Measurements from ENCODE around the gene HIGD1A. TPM values are rescaled to one million over a fixed set of nuclear protein-coding genes. Genes with fewer than 3 reads are reported as not detected.
A peak's percentile ranks its signal among the peaks of the same experiment; 100 is the strongest.

The HIGD1A gene
- total RNA-seq, 1 experiment from 2014 or later: 80.7 TPM

DNA sequence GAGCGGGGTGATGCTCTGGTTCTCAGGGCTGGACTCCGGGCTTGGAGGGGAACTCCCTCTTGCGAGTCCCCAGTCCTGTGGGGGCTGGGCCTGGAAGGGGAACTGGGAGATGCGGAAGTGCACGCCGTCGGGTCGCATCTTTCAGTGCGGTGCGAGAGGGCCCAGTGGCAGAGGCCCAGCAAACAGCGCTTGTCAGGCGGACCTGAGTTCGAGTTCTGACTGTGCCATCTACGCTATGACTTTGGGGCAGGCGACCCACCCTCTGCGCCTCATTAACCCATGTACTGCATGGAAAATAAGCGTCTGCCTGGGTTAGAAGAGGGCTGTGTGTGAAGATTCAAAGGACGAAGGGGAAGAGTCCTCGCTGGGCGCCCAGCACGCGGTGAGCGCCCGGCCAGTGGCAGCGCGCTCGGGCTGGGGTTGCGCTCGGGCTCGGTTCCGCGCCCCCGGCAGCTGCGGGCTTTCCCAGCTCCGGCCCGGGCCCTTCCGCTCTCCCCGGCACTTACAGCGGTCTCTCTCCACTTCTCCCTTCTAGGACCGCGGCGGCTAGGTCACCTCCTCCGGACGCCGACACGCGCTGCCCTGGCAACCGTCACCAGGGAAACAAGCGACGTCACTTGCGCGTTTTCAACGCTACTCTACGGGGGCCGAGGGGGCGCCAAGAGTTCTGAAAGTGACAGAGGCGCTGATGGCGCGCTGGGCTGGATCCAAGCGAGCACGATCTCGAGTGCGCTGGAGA is 31.5 kb downstream of the HIGD1A start, which contains the start of gene CCDC13 (continued):
- TF ChIP-seq MXD4 (CRISPR knock-in tag; IDR thresholded peaks at IDR 0.05; ENCODE audit: borderline replicate concordance): no peak
- no peak for TF ChIP-seq EMX1 (CRISPR knock-in tag; IDR thresholded peaks at IDR 0.05)
- TF ChIP-seq TEAD4 (CRISPR knock-in tag; IDR thresholded peaks at IDR 0.05): no peak
- TF ChIP-seq, protein P1, sequence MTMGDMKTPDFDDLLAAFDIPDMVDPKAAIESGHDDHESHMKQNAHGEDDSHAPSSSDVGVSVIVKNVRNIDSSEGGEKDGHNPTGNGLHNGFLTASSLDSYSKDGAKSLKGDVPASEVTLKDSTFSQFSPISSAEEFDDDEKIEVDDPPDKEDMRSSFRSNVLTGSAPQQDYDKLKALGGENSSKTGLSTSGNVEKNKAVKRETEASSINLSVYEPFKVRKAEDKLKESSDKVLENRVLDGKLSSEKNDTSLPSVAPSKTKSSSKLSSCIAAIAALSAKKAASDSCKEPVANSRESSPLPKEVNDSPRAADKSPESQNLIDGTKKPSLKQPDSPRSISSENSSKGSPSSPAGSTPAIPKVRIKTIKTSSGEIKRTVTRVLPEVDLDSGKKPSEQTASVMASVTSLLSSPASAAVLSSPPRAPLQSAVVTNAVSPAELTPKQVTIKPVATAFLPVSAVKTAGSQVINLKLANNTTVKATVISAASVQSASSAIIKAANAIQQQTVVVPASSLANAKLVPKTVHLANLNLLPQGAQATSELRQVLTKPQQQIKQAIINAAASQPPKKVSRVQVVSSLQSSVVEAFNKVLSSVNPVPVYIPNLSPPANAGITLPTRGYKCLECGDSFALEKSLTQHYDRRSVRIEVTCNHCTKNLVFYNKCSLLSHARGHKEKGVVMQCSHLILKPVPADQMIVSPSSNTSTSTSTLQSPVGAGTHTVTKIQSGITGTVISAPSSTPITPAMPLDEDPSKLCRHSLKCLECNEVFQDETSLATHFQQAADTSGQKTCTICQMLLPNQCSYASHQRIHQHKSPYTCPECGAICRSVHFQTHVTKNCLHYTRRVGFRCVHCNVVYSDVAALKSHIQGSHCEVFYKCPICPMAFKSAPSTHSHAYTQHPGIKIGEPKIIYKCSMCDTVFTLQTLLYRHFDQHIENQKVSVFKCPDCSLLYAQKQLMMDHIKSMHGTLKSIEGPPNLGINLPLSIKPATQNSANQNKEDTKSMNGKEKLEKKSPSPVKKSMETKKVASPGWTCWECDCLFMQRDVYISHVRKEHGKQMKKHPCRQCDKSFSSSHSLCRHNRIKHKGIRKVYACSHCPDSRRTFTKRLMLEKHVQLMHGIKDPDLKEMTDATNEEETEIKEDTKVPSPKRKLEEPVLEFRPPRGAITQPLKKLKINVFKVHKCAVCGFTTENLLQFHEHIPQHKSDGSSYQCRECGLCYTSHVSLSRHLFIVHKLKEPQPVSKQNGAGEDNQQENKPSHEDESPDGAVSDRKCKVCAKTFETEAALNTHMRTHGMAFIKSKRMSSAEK (CRISPR knock-in tag; IDR thresholded peaks at IDR 0.05; ENCODE audit: borderline replicate concordance): no peak
- TF ChIP-seq ZNF396 (CRISPR knock-in tag; IDR thresholded peaks at IDR 0.05; ENCODE audit: borderline replicate concordance): no peak
- TF ChIP-seq NR3C1 (CRISPR knock-in tag; conservative IDR thresholded peaks at IDR 0.05; ENCODE audit: low read depth): no peak
- TF ChIP-seq IRF2 (CRISPR knock-in tag; IDR thresholded peaks at IDR 0.05; ENCODE audit: borderline replicate concordance, low read depth): no peak
- TF ChIP-seq ELF4 (CRISPR knock-in tag; IDR thresholded peaks at IDR 0.05; ENCODE audit: low read depth): no peak
- TF ChIP-seq, protein P2, sequence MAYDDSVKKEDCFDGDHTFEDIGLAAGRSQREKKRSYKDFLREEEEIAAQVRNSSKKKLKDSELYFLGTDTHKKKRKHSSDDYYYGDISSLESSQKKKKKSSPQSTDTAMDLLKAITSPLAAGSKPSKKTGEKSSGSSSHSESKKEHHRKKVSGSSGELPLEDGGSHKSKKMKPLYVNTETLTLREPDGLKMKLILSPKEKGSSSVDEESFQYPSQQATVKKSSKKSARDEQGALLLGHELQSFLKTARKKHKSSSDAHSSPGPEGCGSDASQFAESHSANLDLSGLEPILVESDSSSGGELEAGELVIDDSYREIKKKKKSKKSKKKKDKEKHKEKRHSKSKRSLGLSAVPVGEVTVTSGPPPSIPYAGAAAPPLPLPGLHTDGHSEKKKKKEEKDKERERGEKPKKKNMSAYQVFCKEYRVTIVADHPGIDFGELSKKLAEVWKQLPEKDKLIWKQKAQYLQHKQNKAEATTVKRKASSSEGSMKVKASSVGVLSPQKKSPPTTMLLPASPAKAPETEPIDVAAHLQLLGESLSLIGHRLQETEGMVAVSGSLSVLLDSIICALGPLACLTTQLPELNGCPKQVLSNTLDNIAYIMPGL (CRISPR knock-in tag; IDR thresholded peaks at IDR 0.05): peak; percentile 47; the same call in 1 of the 2 replicates
- TF ChIP-seq ZBTB21 (CRISPR knock-in tag; IDR thresholded peaks at IDR 0.05; ENCODE audit: borderline replicate concordance): peak; percentile 82
- no peak for TF ChIP-seq PRRX2 (CRISPR knock-in tag; IDR thresholded peaks at IDR 0.05)

DNA sequence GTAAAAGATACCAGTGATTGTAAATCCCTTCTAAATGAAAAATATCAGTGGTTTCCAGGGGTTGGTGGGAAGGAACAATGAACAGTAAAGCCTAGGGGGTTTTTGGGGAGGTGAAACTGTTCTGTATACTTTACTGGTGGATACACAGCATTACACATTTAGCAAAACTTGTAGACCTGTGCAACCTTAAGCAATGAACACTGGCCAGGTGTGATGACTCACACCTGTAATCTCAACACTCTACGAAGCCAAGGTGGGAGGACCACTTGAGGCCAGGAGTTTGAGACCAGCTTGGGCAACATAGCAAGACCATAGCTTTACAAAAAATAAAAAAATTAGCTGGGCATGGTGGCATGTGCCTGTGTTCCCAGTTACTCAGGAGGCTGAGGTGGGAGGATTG is 33.0 kb downstream of the HIGD1A start:
- CTCF ChIA-PET: no interaction called here
- peaks cover 27% of the 10 kb centered on the region for H3K9me3 Mint-ChIP-seq
- DNase-seq (ENCODE audit: low spot score): no peak
- TF ChIP-seq FOXJ3 (CRISPR knock-in tag; IDR thresholded peaks at IDR 0.05; ENCODE audit: borderline replicate concordance) (no peak), GABPB1 (CRISPR knock-in tag; IDR thresholded peaks at IDR 0.05) (no peak)
- H3K27ac Mint-ChIP-seq: no peak overlapping the region
- peaks cover 29% of the 10 kb centered on the region for H3K27me3 Mint-ChIP-seq (ENCODE audit: low read depth)
- POLR2A ChIA-PET: no interaction called here
- peaks cover 9% of the 10 kb centered on the region for H3K36me3 Mint-ChIP-seq
- H3K4me1 Mint-ChIP-seq: peaks cover 10% of the 10 kb centered on the region
- peak overlapping the region; percentile 45; the same call in 1 of the 2 replicates for H3K4me3 Mint-ChIP-seq
- no peak for ATAC-seq

DNA sequence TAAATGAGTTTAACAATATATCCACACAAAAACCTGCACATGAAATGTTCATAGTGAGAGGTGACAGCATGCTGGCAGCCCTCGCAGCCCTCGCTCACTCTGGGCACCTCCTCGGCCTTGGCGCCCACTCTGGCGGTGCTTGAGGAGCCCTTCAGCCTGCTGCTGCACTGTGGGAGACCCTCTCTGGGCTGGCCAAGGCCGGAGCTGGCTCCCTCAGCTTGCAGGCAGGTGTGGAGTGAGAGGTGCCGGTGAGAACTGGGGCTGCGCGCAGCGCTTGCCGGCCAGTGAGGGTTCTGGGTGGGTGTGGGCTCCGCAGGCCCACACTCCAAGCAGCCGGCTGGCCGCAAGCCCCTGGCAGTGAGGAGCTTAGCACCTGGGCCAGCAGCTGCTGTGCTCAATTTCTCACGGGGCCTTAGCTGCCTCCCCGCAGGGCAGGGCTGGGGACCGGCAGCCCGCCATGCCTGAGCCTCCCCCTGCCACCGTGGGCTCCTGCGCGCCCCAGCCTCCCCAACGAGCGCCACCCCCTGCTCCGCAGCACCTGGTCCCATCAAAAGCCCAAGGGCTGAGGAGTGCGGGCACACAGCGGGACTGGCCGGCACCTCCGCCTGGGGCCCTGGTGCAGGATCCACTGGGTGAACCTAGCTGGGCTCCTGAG is 34.7 kb downstream of the HIGD1A start:
- peaks cover 27% of the 10 kb centered on the region for H3K9me3 Mint-ChIP-seq
- H3K27ac Mint-ChIP-seq: no peak overlapping the region
- peaks cover 29% of the 10 kb centered on the region for H3K27me3 Mint-ChIP-seq (ENCODE audit: low read depth)
- ATAC-seq: no peak
- no peak for DNase-seq (ENCODE audit: low spot score)
- ChIA-PET POLR2A (no interaction called here), CTCF (interaction anchor here (0.9 to 1.6 kb wide), 2 partner anchors 20 to 112 kb away, joined by 3 read pairs; no protein-coding TSS in a partner anchor)
- peaks cover 27% of the 10 kb centered on the region for H3K4me1 Mint-ChIP-seq
- H3K4me3 Mint-ChIP-seq: no peak overlapping the region
- peaks cover 9% of the 10 kb centered on the region for H3K36me3 Mint-ChIP-seq
- TF ChIP-seq, protein P3, sequence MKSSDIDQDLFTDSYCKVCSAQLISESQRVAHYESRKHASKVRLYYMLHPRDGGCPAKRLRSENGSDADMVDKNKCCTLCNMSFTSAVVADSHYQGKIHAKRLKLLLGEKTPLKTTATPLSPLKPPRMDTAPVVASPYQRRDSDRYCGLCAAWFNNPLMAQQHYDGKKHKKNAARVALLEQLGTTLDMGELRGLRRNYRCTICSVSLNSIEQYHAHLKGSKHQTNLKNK (CRISPR knock-in tag; IDR thresholded peaks at IDR 0.05): no peak
- TF ChIP-seq, protein P4, sequence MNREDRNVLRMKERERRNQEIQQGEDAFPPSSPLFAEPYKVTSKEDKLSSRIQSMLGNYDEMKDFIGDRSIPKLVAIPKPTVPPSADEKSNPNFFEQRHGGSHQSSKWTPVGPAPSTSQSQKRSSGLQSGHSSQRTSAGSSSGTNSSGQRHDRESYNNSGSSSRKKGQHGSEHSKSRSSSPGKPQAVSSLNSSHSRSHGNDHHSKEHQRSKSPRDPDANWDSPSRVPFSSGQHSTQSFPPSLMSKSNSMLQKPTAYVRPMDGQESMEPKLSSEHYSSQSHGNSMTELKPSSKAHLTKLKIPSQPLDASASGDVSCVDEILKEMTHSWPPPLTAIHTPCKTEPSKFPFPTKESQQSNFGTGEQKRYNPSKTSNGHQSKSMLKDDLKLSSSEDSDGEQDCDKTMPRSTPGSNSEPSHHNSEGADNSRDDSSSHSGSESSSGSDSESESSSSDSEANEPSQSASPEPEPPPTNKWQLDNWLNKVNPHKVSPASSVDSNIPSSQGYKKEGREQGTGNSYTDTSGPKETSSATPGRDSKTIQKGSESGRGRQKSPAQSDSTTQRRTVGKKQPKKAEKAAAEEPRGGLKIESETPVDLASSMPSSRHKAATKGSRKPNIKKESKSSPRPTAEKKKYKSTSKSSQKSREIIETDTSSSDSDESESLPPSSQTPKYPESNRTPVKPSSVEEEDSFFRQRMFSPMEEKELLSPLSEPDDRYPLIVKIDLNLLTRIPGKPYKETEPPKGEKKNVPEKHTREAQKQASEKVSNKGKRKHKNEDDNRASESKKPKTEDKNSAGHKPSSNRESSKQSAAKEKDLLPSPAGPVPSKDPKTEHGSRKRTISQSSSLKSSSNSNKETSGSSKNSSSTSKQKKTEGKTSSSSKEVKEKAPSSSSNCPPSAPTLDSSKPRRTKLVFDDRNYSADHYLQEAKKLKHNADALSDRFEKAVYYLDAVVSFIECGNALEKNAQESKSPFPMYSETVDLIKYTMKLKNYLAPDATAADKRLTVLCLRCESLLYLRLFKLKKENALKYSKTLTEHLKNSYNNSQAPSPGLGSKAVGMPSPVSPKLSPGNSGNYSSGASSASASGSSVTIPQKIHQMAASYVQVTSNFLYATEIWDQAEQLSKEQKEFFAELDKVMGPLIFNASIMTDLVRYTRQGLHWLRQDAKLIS (CRISPR knock-in tag; IDR thresholded peaks at IDR 0.05; ENCODE audit: borderline replicate concordance): no peak
- TF ChIP-seq, protein P5, sequence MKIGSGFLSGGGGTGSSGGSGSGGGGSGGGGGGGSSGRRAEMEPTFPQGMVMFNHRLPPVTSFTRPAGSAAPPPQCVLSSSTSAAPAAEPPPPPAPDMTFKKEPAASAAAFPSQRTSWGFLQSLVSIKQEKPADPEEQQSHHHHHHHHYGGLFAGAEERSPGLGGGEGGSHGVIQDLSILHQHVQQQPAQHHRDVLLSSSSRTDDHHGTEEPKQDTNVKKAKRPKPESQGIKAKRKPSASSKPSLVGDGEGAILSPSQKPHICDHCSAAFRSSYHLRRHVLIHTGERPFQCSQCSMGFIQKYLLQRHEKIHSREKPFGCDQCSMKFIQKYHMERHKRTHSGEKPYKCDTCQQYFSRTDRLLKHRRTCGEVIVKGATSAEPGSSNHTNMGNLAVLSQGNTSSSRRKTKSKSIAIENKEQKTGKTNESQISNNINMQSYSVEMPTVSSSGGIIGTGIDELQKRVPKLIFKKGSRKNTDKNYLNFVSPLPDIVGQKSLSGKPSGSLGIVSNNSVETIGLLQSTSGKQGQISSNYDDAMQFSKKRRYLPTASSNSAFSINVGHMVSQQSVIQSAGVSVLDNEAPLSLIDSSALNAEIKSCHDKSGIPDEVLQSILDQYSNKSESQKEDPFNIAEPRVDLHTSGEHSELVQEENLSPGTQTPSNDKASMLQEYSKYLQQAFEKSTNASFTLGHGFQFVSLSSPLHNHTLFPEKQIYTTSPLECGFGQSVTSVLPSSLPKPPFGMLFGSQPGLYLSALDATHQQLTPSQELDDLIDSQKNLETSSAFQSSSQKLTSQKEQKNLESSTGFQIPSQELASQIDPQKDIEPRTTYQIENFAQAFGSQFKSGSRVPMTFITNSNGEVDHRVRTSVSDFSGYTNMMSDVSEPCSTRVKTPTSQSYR (CRISPR knock-in tag; IDR thresholded peaks at IDR 0.05): no peak
- no peak for TF ChIP-seq FOXJ3 (CRISPR knock-in tag; IDR thresholded peaks at IDR 0.05; ENCODE audit: borderline replicate concordance)
- TF ChIP-seq, protein P6, sequence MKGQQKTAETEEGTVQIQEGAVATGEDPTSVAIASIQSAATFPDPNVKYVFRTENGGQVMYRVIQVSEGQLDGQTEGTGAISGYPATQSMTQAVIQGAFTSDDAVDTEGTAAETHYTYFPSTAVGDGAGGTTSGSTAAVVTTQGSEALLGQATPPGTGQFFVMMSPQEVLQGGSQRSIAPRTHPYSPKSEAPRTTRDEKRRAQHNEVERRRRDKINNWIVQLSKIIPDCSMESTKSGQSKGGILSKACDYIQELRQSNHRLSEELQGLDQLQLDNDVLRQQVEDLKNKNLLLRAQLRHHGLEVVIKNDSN (CRISPR knock-in tag; IDR thresholded peaks at IDR 0.05): no peak
